22Rv1 (cell line): ENCODE measurements around the gene ASH1L.
A peak's percentile ranks its signal among the peaks of the same experiment; 100 is the strongest.

Experiments used
- H3K27ac ChIP-seq: fragments of 450-650 bp; 2 replicates; pipeline ENCODE4 v1.5.1; 2017
- ZFX ChIP-seq: fragments of 450-650 bp; IDR thresholded peaks from 2 replicates; pipeline ENCODE4 v1.6.1; 2017; ENCODE audit warnings: antibody characterized with exemption, borderline replicate concordance
- TF ChIP-seq, protein P1 (sequence below): fragments of 450-650 bp; IDR thresholded peaks from 2 replicates; pipeline ENCODE4 v1.5.1; 2017; ENCODE audit warnings: mild to moderate bottlenecking

ASH1L gene

DNA sequence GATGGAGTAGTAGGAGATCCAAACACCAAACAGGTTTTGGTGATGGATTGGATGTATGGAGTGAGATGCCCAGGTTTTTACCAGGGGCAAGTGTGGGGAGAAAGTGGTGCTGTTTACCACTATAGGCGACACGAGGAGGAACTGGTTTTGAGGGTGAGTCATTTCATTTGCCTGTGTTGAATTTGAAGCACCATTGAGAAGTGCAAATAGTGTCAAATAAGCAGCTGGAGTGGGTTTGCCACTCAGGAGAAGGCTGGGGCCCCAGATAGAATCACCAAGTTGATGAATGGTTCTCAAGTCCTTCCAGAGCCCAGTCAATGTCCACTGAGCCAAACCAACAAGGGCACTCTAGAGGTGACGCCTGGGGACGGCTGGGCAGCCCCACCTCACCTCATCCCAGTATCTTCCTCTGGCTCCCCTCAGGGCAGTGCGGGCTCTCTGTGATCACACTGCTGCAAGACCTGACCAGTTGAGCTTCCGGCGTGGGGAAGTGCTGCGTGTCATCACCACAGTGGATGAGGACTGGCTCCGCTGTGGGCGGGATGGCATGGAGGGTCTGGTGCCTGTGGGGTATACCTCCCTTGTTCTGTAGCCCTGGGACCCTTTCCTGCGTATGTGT, 232.5 kb downstream of the ASH1L start:
- H3K27ac ChIP-seq = peak overlapping the region; percentile 99
- no peak for TF ChIP-seq ZFX
- TF ChIP-seq, protein P1, sequence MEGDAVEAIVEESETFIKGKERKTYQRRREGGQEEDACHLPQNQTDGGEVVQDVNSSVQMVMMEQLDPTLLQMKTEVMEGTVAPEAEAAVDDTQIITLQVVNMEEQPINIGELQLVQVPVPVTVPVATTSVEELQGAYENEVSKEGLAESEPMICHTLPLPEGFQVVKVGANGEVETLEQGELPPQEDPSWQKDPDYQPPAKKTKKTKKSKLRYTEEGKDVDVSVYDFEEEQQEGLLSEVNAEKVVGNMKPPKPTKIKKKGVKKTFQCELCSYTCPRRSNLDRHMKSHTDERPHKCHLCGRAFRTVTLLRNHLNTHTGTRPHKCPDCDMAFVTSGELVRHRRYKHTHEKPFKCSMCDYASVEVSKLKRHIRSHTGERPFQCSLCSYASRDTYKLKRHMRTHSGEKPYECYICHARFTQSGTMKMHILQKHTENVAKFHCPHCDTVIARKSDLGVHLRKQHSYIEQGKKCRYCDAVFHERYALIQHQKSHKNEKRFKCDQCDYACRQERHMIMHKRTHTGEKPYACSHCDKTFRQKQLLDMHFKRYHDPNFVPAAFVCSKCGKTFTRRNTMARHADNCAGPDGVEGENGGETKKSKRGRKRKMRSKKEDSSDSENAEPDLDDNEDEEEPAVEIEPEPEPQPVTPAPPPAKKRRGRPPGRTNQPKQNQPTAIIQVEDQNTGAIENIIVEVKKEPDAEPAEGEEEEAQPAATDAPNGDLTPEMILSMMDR = no peak

DNA sequence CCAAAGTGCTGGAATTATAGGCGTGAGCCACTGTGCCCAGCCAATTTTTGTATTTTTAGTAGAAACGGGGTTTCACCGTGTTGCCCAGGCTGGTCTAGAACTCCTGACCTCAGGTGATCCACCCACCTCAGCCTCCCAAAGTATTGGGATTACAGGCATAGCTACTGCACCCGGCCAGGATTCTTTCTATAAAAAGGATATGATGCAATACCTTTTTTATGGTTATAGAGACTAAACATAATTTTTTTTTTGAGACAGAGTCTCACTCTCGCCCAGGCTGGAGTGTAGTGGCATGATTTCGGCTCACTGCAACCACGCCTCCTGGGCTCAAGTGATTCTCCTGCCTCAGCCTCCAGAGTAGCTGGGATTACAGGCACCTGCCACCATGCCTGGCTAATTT, 233.7 kb downstream of the ASH1L start:
- H3K27ac ChIP-seq = peak overlapping the region; percentile 99

DNA sequence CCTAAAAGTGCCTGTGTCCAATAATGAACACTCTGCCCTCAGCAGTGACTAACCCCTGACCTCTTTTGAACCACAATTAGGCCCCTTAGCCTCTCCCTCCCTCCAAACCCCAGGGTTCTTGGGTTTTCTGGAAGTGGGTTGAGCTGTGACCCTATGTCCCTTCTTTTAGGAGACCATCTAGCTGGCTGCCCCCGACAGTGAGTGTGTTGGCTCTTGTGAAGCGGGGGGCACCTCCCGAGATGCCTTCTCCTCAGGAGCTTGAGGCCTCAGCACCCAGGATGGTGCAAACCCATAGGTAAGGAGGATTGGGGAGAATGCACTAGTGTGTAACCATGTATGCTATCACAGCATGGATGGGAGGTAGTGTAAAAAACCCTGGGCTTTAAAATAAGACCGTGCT, 234.6 kb downstream of the ASH1L start:
- H3K27ac ChIP-seq = peak overlapping the region; percentile 99
- TF ChIP-seq, protein P1 = no peak
- no peak for TF ChIP-seq ZFX

DNA sequence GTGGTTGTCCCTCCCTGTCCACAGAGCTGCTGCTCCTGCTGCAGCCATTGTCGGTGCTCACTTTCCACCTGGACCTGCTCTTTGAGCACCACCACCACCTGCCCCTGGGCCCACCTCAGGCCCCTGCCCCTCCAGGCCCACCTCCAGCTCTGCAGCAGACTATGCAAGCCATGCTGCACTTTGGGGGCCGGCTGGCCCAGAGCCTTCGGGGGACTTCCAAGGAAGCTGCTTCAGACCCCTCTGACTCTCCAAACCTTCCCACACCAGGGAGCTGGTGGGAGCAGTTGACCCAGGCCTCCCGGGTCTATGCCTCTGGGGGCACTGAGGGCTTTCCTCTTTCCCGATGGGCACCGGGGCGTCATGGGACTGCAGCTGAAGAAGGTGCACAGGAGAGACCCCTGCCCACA, 236.0 kb downstream of the ASH1L start:
- peak overlapping the region; percentile 99 for H3K27ac ChIP-seq
- TF ChIP-seq ZFX = no peak
- TF ChIP-seq, protein P1 = no peak

DNA sequence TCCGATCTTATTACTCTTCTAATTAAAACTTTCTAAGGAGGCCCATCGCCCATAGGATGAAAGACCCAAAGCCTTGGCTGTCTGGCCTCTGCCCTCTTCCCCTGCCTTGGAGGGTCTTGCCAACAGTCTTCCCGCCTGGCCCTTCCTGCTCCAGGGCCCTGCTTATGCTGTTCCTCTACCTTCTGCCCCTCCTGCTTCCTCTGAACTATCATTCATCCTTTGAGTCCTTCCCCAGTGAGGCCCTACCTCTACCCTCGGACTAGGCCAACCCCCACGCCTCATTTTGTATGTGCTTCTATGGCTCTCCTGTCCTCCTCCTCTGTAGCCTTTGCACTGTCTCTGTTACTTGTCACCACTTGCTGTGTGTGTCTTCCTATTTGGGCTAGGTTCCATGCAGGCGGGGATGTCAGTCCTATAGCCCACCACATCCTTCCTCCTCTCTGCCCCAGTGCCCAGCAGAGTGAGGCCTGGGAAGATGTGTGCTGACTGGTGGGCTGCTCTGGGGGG, 236.5 kb downstream of the ASH1L start:
- H3K27ac ChIP-seq = peak overlapping the region; percentile 99

DNA sequence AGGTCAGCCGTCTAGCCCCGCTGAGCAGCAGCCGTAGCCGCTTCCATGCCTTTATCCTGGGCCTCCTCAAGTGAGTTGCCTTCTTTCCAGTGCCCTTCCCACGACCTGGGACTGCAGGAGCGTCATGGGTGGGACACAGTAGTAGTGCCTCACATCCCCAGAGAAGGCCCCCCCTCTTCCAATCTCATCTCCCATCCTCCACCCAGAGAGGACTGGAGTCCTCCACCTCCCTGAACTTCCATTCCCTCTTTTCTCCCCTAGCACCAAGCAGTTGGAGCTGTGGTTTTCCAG, 237.1 kb downstream of the ASH1L start:
- H3K27ac ChIP-seq = peak overlapping the region; percentile 99
- TF ChIP-seq, protein P1 = no peak
- TF ChIP-seq ZFX = no peak

More for the DNA sequence above, 236.5 kb downstream of the ASH1L start:
- TF ChIP-seq, protein P1 = no peak
- no peak for TF ChIP-seq ZFX

DNA sequence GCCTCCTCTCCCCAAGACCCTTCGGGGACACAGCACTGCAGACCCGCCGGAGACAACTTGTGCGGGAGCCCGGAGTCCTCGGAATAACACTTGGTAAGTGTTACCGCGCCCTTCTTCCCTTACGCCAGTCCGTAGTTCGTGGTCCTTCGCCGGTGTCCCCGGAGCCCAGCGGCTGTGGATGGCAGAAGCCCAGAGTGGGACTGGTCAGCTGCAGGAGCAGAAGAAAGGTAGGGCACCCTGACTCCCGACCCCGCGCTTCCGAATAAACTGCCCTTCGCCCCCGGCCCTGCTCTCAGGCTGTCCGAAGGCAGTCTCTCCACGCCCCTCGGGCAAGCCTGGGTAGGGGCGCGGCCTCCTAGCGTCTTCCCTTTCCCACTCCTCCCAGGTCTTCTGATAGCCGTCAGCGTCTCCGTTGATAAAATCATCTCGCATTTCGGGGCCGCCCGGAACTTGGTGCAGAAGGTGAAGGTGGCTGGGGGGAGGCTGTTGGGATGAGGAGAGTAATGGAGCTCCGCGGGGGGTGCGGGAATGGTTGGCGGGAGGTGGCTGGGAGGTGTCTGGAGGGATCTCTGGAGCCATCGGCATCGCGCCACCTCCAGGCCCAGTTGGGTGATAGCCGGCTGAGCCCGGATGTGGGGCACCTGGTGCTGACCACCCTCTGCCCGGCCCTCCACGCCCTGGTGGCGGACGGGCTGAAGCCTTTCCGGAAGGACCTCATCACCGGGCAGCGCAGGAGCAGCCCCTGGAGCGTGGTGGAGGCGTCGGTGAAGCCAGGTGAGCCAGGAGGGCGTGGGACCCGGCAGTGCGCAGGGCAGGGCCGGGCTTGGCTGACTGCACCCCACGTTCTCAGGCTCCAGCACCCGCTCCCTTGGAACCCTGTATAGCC, 237.6 kb downstream of the ASH1L start:
- H3K27ac ChIP-seq = peak overlapping the region; percentile 99
- TF ChIP-seq, protein P1 = peak; percentile 33
- TF ChIP-seq ZFX = no peak
